HG03108 (cell line): ENCODE data around the gene ZNF8.
A peak's percentile ranks its signal among the peaks of the same experiment; 100 is the strongest.
"Not testable (repeated sequence)": the region's sequence is repeated elsewhere in the genome, so short reads cannot be mapped to it uniquely, and the experiment has no call there.

Source experiments
- ATAC-seq: cut with Tn5 transposase; IDR thresholded peaks from one replicate; pipeline ENCODE4 v1.9.1; 2021; ENCODE audit warnings: moderate library complexity; ENCODE audit not compliant: unreplicated experiment

The ZNF8 gene

DNA sequence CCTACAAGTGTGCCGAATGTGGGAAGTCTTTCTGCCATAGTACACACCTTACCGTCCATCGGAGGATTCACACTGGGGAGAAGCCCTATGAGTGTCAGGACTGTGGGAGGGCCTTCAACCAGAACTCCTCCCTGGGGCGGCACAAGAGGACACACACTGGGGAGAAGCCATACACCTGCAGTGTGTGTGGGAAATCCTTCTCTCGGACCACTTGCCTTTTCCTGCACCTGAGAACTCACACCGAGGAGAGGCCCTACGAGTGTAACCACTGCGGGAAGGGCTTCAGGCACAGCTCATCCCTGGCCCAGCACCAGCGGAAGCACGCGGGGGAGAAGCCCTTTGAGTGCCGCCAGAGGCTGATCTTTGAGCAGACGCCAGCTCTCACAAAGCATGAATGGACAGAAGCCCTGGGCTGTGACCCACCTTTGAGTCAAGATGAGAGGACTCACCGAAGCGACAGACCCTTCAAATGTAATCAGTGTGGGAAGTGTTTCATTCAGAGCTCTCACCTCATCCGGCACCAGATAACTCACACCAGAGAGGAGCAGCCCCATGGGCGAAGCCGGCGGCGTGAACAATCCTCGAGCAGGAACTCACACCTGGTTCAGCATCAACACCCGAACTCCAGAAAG lies 16.1 kb downstream of the ZNF8 start:
- ATAC-seq = no peak

GRCh38 chr19:58296104-58296503 lies 17.3 kb downstream of the ZNF8 start:
- no peak for ATAC-seq

DNA sequence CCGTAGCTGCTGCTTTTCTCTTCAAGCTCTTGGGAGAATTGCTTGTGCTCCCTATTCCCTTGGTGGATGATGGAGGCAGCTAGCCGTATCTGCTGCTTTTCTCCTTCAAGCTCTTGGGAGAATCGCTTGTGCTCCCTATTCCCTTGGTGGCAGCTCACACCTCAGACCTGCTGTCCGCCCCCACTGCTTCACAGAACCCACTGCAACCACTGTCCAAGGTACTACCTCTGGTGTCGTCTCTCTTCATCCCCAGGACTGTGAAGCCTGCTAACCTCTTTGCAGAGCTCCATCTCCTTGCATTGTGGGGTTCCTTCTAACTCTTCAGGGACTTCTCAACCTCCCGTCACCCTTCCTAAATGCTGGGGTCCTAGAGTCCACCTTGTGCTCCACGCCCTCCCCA lies 21.9 kb downstream of the ZNF8 start:
- no peak for ATAC-seq

DNA sequence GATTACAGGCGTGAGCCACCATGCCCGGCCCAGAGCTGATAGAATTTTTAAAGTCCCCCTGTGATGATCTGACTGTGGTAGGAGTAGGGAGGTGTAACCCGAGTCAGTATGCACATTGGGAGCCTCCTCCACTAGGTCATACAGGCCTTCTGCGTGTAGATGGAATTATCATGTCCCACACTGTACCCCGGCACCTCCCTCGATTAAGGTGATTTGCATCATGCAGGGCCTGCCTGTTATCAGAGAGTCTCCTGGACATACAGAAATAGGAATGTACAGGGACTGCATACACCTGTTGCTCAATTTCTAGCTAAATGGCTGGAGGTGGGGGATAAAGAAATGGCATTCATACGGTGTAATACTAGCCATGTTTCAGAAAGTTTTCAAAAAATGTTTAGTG lies 25.5 kb downstream of the ZNF8 start:
- no peak for ATAC-seq

DNA sequence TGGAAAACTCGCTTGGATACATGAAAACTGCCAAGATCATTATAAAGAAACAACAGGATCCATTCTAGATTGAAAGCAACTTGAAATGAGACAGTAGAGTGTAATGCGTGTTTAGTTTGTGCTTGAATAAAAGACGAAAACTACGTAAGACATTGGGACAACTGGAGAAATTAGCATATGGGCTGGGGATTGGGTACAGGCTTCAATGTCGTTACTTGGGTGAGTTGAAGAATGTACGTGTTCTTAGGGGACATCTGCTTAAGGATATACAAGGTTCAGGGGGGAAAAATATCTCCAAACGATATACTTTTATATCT lies 26.0 kb downstream of the ZNF8 start:
- ATAC-seq = no peak

DNA sequence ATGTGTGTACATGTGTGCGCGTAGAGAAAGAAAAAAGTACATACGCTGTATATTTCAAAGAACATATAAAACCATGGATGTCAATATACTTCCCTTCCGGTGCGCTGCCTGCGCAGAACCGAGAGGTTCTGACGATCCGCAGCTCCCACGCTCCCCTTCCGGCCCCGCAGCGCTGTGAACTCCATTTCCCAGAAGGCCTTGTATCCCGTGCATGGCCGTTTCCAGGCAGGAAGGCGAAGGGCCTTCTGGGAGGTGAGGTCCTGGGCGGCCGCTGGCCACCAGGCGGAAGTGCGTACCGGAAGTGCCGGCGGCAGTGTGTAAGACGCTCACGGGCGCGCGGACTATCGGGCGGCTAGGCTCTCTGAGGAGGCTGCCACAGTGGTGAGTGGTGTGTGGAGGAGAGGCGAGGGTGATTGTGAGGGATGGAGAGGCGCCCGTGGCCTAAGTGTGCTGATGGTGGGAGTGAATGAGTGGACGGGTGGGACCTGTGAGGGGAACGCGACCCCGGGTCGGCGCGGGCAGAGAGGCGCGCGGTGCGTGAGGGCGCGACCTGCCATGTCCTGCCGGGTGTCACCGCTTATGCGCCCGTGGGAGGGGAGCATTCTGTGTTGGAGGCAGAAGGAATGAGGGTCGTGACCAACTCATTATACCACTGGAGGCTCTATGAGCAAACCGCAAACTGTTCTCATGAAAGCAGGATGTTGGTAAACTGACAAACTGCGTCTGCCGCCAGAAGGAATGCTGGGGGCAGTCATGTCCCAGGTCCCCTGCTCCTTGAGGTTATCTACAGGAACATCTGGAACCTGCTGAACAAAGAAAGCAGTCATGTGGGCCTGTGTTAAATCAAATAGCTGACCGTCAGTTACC lies 26.5 kb downstream of the ZNF8 start, which contains the start of gene ERVK3-1:
TSS of gene ERVK3-1 (plus strand) at position 313 of the 867 bp plus-strand sequence. CDS start 6,792 bp downstream, outside the sequence.
- ATAC-seq = peak; percentile 97

GRCh38 chr19:58305932-58306323 lies 27.2 kb downstream of the ZNF8 start:
- no peak for ATAC-seq

DNA sequence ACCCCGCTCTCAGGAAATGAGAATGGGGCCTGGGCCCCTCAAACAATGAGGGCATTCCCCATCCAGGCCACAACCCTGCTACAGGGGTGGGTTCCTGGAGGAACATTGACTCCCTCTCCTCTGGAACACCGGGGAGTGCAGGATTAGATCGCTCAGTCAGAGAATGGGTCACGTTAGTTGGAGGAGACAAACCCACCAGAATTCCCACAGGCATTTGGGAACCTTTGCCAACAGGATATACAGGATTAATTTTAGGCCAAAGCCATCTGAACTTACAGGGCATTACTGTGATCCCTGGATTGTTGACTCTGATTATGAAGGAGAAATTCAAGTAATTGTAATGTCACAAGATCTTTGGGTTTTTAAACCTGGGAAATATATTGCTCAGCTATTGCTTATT lies 29.0 kb downstream of the ZNF8 start:
- ATAC-seq = no peak

DNA sequence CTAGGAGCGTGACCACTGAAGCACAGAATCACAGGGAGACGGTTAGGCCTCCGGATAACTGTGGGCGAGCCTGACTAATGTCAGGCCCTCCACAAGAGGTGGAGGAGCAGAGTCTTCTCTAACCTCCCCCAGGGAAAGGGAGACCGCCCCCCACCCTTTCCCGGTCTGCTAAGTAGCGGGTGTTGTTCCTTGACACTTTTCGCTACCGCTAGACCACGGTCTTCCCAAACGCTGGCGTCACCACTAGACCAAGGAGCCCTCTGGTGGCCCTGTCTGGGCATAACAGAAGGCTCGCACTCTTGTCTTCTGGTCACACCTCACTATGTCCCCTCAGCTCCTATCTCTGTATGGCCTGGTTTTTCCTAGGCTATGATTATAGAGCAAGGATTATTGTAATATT lies 31.9 kb downstream of the ZNF8 start:
- ATAC-seq = not testable (repeated sequence)

DNA sequence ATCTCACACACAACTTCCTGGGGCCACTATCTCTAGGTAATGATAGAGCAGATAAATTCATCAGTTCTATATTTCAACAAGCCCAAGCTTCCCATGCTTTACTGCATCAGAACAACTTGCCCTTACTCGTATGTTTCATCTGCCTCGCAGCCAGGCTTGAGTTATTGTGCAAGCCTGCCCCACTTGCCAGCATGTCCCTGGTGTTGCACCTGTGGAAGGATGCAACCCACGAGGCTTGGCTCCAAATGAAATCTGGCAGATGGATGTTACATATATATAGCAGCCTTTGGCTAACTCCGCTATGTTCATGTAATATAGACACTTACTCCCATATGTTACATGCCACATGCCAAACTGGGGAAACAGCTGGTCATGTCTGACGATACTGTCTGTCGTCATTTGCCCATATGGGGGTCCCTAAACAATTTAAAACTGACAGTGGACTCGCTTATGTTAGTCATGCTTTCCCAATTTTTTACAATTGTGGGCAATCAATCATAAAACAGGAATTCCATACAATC lies 32.6 kb downstream of the ZNF8 start:
- ATAC-seq = no peak

GRCh38 chr19:58315580-58315979 lies 36.8 kb downstream of the ZNF8 start:
- no peak for ATAC-seq

DNA sequence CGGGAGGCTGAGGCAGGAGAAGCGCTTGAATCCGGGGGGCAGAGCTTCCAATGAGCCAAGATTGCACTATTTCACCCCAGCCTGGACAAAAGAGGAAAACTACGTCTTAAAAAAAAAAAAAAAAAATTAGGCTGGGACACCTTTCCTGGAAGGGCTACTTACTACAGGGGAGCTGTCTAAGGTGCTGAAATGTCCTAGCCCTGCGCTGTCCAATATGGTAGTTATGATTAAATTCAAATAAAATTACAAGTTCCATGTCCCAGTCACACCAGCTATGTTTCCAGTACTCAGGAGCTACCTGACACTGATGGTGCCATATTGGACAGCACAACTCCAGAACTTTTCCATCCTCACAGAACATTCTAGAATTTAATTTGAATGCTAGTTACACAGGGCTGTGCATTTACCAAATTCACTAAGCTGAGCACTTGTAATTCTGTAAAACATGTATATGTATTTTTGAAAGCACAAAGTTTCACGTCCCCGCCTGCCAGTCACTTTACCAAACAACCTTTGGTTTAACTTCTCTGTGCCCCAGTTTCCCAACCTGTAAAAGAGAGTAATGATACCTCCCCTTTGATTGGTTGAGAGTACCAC lies 38.8 kb downstream of the ZNF8 start:
- ATAC-seq = no peak

DNA sequence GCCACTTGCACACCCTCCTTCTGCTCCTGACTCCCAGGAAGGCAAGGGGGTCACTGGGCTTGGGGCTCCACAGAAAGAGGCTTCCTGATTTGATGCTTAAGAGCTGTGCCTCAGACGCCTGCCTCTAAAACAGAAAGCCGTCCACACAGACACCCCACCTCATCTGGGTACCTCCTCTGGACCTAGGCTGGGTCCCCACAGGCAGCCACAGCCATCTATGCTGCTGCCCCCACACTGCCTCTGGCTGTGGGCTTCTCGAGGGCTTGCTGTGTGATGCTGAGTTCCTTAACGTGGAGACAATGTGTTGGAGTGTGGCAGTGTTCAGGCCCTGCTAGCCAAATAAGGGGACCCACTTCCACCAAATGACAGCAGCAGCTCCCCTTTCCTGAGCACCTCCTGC lies 39.5 kb downstream of the ZNF8 start:
- no peak for ATAC-seq

GRCh38 chr19:58319241-58319640 lies 40.5 kb downstream of the ZNF8 start:
- ATAC-seq = no peak

DNA sequence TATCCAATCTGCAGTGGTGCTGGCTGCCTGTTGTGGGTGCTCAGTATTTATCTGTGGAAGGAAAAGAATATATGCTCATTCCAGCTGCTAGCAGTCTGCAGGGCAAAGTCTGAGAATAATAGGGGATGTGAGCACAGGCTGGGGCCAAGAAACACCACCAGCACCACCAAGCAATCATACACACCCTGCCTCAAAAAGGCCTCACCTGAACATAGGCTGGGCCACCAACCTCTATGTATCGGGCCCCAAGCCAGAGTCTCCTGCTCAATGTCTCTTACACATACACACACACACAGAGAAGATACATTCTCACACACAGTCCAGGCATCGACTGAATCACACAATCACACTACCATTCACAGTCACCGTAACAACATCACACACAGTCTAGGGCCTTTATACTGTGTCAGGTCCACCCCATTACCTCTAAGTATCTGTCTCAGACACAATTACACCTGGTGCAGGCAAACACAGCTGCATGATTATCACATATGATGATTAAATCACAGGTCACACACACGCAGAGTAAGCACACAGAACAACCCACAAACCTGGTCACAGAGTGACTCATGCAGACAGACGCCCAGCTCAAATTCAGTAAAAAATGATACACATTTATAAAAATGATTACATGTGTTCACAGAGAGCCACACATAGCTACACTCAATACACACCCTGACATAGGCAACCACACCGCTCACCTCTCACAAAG lies 46.7 kb downstream of the ZNF8 start:
- ATAC-seq = no peak

DNA sequence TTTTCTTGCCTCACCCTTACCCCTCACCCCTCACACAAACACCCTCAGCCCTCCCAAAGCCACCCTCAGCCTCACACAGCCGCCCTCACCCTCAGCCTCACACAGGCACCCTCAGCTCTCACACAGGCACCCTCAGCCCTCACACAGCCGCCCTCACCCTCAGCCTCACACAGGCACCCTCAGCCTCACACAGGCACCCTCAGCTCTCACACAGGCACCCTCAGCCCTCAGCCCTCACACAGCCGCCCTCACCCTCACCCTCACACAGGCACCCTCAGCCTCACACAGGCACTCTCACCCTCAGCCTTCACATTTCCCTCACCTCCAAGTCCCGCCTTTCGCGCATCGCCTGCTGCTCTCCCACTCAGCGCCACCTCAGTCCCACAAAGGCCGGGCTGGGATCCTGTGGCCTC lies 47.8 kb downstream of the ZNF8 start:
- no peak for ATAC-seq

GRCh38 chr19:58326914-58327726 lies 48.4 kb downstream of the ZNF8 start, which contains the start of gene ZSCAN22:
Gene ZSCAN22 (plus strand): TSS chr19:58326994. CDS start chr19:58334803, 7,809 bp downstream.
- peak; percentile 88 for ATAC-seq

GRCh38 chr19:58328999-58329398 lies 50.2 kb downstream of the ZNF8 start:
- ATAC-seq = no peak

DNA sequence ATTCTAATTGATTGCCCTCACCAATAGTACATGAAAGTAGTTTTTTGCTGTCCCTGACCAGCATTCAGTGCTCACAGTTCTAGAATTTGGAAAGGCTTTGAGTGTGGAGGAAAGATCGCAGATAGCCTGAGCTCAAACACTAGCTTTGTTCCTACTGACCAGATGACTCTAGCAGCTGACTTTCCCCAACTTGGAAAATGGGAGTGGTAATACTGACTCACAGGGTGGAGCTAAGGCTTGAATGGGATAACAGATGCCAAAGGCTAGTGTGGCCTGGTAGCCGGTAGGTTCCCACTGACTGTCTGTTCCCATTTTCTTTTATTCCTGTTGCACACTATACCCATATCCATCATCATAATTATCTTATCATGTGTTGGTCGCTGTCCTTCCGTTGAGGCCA lies 51.7 kb downstream of the ZNF8 start:
- ATAC-seq = no peak

GRCh38 chr19:58332697-58333096 lies 53.9 kb downstream of the ZNF8 start:
- ATAC-seq = no peak
